DND-41 (cell line): ENCODE results near the gene ERBB4.

Source experiments
- CTCF ChIP-seq: IDR thresholded peaks from 2 replicates; pipeline ENCODE4 v1.5.1; 2012; ENCODE audit warnings: borderline replicate concordance, low read length, moderate library complexity, mild to moderate bottlenecking; ENCODE audit not compliant: poor library complexity, severe bottlenecking; ENCODE audit errors: extremely low read depth
- EZH2 ChIP-seq: IDR thresholded peaks from 3 replicates; pipeline ENCODE4 v1.6.1; 2012; ENCODE audit warnings: borderline replicate concordance, low read depth, mild to moderate bottlenecking, moderate library complexity, low read length, inconsistent platforms; ENCODE audit not compliant: severe bottlenecking

- TF ChIP-seq CTCF: no peak
- no peak for TF ChIP-seq EZH2
These were observed 1184.1 kb downstream of the ERBB4 start for GRCh38 chr2:211354481-211354880.
